ENCODE data around the gene SCD. TPM values are rescaled to one million over a fixed set of nuclear protein-coding genes. Genes with fewer than 3 reads are reported as not detected.

The SCD gene
- total and polyA plus RNA-seq, 2 of the 13 experiments (the other 11 are each of a cell fraction or from before 2014, with no cell fraction given) = 492 to 512 TPM

DNA sequence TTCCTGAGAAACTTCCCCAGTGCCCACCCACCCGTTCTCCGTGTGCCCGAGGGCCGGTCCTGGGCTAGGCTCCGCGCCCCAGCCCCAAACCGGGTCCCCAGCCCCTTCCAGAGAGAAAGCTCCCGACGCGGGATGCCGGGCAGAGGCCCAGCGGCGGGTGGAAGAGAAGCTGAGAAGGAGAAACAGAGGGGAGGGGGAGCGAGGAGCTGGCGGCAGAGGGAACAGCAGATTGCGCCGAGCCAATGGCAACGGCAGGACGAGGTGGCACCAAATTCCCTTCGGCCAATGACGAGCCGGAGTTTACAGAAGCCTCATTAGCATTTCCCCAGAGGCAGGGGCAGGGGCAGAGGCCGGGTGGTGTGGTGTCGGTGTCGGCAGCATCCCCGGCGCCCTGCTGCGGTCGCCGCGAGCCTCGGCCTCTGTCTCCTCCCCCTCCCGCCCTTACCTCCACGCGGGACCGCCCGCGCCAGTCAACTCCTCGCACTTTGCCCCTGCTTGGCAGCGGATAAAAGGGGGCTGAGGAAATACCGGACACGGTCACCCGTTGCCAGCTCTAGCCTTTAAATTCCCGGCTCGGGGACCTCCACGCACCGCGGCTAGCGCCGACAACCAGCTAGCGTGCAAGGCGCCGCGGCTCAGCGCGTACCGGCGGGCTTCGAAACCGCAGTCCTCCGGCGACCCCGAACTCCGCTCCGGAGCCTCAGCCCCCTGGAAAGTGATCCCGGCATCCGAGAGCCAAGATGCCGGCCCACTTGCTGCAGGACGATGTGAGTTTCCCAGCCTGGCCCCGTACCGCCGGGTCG lies at the start of gene SCD (continued):
- TF ChIP-seq, protein P1, sequence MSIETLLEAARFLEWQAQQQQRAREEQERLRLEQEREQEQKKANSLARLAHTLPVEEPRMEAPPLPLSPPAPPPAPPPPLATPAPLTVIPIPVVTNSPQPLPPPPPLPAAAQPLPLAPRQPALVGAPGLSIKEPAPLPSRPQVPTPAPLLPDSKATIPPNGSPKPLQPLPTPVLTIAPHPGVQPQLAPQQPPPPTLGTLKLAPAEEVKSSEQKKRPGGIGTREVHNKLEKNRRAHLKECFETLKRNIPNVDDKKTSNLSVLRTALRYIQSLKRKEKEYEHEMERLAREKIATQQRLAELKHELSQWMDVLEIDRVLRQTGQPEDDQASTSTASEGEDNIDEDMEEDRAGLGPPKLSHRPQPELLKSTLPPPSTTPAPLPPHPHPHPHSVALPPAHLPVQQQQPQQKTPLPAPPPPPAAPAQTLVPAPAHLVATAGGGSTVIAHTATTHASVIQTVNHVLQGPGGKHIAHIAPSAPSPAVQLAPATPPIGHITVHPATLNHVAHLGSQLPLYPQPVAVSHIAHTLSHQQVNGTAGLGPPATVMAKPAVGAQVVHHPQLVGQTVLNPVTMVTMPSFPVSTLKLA (IDR thresholded peaks at IDR 0.05) = peak; percentile 12; the same call in 1 of the 2 replicates
- peak; percentile 42 for TF ChIP-seq BCL6 (CRISPR knock-in tag; IDR thresholded peaks at IDR 0.05)
- TF ChIP-seq, protein P2, sequence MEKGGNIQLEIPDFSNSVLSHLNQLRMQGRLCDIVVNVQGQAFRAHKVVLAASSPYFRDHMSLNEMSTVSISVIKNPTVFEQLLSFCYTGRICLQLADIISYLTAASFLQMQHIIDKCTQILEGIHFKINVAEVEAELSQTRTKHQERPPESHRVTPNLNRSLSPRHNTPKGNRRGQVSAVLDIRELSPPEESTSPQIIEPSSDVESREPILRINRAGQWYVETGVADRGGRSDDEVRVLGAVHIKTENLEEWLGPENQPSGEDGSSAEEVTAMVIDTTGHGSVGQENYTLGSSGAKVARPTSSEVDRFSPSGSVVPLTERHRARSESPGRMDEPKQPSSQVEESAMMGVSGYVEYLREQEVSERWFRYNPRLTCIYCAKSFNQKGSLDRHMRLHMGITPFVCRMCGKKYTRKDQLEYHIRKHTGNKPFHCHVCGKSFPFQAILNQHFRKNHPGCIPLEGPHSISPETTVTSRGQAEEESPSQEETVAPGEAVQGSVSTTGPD (CRISPR knock-in tag; IDR thresholded peaks at IDR 0.05) = peak; percentile 83; the same call in 1 of the 2 replicates
- no peak for TF ChIP-seq ISX (CRISPR knock-in tag; conservative IDR thresholded peaks at IDR 0.05)
- TF ChIP-seq MXI1 (IDR thresholded peaks at IDR 0.05; ENCODE audit: borderline replicate concordance, low read depth, low read length) = peak; percentile 60; the same call in 1 of the 3 replicates
- TF ChIP-seq RARA (CRISPR knock-in tag; IDR thresholded peaks at IDR 0.05) = peak; percentile 56
- peak; percentile 50 for TF ChIP-seq KDM5B (CRISPR knock-in tag; IDR thresholded peaks at IDR 0.05; ENCODE audit: borderline replicate concordance)
- TF ChIP-seq CREM (IDR thresholded peaks at IDR 0.05) = peak; percentile 33
- no peak for TF ChIP-seq CREM (CRISPR knock-in tag; IDR thresholded peaks at IDR 0.05)
- TF ChIP-seq ZNF350 (CRISPR knock-in tag; IDR thresholded peaks at IDR 0.05; ENCODE audit: borderline replicate concordance, low read depth) = peak; percentile 24; the same call in 1 of the 2 replicates
- no peak for TF ChIP-seq ZNF225 (CRISPR knock-in tag; IDR thresholded peaks at IDR 0.05)
- TF ChIP-seq SOX5 (CRISPR knock-in tag; IDR thresholded peaks at IDR 0.05; ENCODE audit: borderline replicate concordance) = no peak
- 0 out of 2 replicates have a peak, but pooled peaks have one; percentile 39 for TF ChIP-seq MED1 (CRISPR knock-in tag; IDR thresholded peaks at IDR 0.05)
- peak; percentile 47 for TF ChIP-seq MYC (CRISPR knock-in tag; IDR thresholded peaks at IDR 0.05; ENCODE audit: borderline replicate concordance)
- peak; percentile 41; the same call in 1 of the 2 replicates for TF ChIP-seq NFIB (CRISPR knock-in tag; IDR thresholded peaks at IDR 0.05; ENCODE audit: borderline replicate concordance)
- TF ChIP-seq, protein P3, sequence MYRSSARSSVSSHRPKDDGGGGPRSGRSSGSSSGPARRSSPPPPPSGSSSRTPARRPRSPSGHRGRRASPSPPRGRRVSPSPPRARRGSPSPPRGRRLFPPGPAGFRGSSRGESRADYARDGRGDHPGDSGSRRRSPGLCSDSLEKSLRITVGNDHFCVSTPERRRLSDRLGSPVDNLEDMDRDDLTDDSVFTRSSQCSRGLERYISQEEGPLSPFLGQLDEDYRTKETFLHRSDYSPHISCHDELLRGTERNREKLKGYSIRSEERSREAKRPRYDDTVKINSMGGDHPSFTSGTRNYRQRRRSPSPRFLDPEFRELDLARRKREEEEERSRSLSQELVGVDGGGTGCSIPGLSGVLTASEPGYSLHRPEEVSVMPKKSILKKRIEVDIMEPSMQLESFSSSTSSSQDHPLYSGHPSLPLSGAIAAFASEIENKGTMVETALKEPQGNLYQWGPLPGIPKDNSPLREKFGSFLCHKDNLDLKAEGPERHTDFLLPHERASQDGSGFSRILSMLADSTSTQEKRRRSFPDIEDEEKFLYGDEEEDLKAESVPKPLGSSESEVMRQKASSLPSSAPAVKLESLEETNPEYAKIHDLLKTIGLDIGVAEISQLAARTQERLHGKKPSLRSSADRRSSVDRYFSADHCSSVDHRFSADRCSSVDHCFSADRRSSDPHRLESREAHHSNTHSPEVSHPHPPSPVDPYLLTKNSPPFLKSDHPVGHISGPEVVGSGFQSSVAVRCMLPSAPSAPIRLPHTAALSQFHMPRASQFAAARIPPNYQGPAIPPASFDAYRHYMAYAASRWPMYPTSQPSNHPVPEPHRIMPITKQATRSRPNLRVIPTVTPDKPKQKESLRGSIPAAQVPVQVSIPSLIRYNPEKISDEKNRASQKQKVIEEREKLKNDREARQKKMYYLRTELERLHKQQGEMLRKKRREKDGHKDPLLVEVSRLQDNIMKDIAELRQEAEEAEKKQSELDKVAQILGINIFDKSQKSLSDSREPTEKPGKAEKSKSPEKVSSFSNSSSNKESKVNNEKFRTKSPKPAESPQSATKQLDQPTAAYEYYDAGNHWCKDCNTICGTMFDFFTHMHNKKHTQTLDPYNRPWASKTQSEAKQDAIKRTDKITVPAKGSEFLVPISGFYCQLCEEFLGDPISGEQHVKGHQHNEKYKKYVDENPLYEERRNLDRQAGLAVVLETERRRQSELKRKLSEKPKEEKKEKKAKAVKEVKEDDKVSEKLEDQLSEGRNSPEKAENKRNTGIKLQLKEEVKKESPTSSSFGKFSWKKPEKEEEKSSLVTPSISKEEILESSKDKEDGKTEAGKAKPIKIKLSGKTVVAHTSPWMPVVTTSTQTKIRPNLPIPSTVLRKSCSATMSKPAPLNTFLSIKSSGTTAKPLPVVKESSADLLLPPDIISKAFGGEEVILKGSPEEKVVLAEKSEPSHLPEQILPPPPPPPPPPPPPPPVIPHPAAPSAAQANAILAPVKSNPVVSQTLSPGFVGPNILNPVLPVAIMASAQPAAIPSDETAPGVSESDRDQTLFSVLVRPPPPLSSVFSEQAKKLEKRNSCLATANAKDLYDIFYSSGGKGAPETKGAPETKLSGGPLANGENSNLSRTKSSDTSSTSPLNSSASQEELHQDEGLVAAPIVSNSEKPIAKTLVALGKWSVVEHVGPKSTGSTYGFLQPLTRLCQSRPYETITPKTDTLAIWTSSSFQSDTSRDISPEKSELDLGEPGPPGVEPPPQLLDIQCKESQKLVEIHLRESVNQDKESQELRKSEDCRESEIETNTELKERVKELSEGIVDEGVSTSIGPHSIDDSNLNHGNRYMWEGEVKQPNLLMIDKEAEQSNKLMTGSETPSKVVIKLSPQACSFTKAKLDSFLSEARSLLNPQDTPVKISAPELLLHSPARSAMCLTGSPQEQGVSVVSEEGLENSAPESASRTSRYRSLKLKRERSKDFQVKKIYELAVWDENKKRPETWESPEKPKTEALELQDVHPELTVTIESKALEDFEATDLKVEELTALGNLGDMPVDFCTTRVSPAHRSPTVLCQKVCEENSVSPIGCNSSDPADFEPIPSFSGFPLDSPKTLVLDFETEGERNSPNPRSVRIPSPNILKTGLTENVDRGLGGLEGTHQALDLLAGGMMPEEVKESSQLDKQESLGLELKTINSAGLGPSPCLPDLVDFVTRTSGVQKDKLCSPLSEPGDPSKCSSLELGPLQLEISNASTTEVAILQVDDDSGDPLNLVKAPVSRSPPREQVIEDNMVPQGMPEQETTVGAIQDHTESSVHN (CRISPR knock-in tag; IDR thresholded peaks at IDR 0.05) = 0 out of 2 replicates have a peak, but pooled peaks have one; percentile 26
